HepG2 (cell line): ENCODE data around the gene BRI3BP. TPM values are rescaled to one million over a fixed set of nuclear protein-coding genes. Genes with fewer than 3 reads are reported as not detected.

ENCODE experiments used
- ATAC-seq: fragments of 200-7000 bp; cut with Tn5 transposase; 3 replicates; pipeline ENCODE4 v1.9.1; 2020; ENCODE audit warnings: mild to moderate bottlenecking, moderate library complexity
- BruUV-seq: library from RNA; stranded (reverse); fragments of 400-500 nt; replicated peaks from 2 replicates; lab custom pipeline; 2021; lab: Mats Ljungman, UMichigan
- CTCF ChIA-PET: fragments of 300-600 bp; formaldehyde crosslinking; extraction: SDS; loops from one replicate; lab custom pipeline; 2021; ENCODE audit warnings: low total read pairs, inconsistent platforms, low intra/inter-chr PET ratio; lab: Yijun Ruan, JAX
- POLR2A ChIA-PET: fragments of 350-600 bp; sonication (Branson Sonifier 250); formaldehyde crosslinking; loops from one replicate; lab custom pipeline; 2020; ENCODE audit warnings: antibody characterized with exemption, inconsistent platforms; lab: Yijun Ruan, JAX
- DNase-seq: peaks from one replicate; pipeline ENCODE4 v3.0.0-alpha.2; 2015; ENCODE audit warnings: low spot score
- FAIRE-seq: peaks from 3 replicates; lab custom pipeline; 2011; peaks lifted over from hg19 to GRCh38; lab: Jason Lieb, UNC
- H2AFZ ChIP-seq: one replicate; pipeline ENCODE4 v1.6.1; 2011; ENCODE audit warnings: low read length, inconsistent platforms
- H3K27ac ChIP-seq: fragments of 300-600 bp; 3 replicates; pipeline ENCODE4 v1.8.0; 2011; ENCODE audit warnings: mixed run types, mild to moderate bottlenecking, mixed read lengths, low read length, inconsistent platforms; ENCODE audit not compliant: insufficient read depth; ENCODE audit errors: extremely low read length
- H3K27me3 ChIP-seq, 2 experiments: fragments of 200-600 bp in 1 of 2; 2 replicates in 1 of 2; 3 replicates in 1 of 2; pipeline versions ENCODE4 v1.6.0 to v1.8.0; 2011; ENCODE audit warnings: low read length in 2 of 2, mild to moderate bottlenecking in 2 of 2, moderate library complexity in 2 of 2, inconsistent platforms in 1 of 2; ENCODE audit not compliant: insufficient read depth in 2 of 2, control insufficient read depth in 1 of 2
- H3K36me3 ChIP-seq, 2 experiments: fragments of 200-600 bp in 1 of 2; replicated peaks in 1 of 2; 2 replicates in 1 of 2; 3 replicates in 1 of 2; pipeline versions ENCODE4 v1.5.1 to v1.8.0; 2011; ENCODE audit warnings: low read length in 2 of 2, inconsistent platforms in 1 of 2; ENCODE audit not compliant: insufficient read depth in 2 of 2, control insufficient read depth in 1 of 2
- H3K4me1 ChIP-seq: 2 replicates; pipeline ENCODE4 v1.5.1; 2012; ENCODE audit warnings: low read length, inconsistent platforms; ENCODE audit not compliant: insufficient read depth
- H3K4me2 ChIP-seq: 2 replicates; pipeline ENCODE4 v1.6.0; 2011; ENCODE audit warnings: low read depth, low read length, inconsistent platforms
- H3K4me3 ChIP-seq, 3 experiments: fragments of 200-600 bp in 1 of 3; sonication (generic), shearing (Covaris generic) in 1 of 3; replicated peaks in 1 of 3; 2 replicates each; pipeline ENCODE4 v1.5.1; 2011 to 2016; ENCODE audit warnings: low read length in 3 of 3, inconsistent platforms in 2 of 3, low read depth in 2 of 3, mild to moderate bottlenecking in 2 of 3, control low read depth in 1 of 3, mixed read lengths in 1 of 3; ENCODE audit not compliant: insufficient read depth in 1 of 3
- H3K79me2 ChIP-seq: one replicate; pipeline ENCODE4 v1.6.1; 2011; ENCODE audit warnings: low read length, inconsistent platforms; ENCODE audit not compliant: insufficient read depth
- H3K9ac ChIP-seq: 2 replicates; pipeline ENCODE4 v1.6.0; 2011; ENCODE audit warnings: mild to moderate bottlenecking, low read depth, low read length, inconsistent platforms; ENCODE audit not compliant: insufficient read depth
- H3K9me3 ChIP-seq: 2 replicates; pipeline ENCODE4 v1.5.1; 2012; ENCODE audit warnings: mild to moderate bottlenecking, low read length
- H4K20me1 ChIP-seq: 2 replicates; pipeline ENCODE4 v1.6.0; 2011; ENCODE audit warnings: inconsistent platforms, mild to moderate bottlenecking, low read length, moderate library complexity; ENCODE audit not compliant: insufficient read depth
- AGO2 ChIP-seq: fragments of 200-400 bp; formaldehyde crosslinking; optimal IDR thresholded peaks from 2 replicates; pipeline ENCODE3; 2017; ENCODE audit warnings: mild to moderate bottlenecking, low read depth, low read length, moderate library complexity
- CENPX ChIP-seq: sonication (generic); formaldehyde crosslinking; IDR thresholded peaks from 2 replicates; pipeline ENCODE4 v1.9.0; 2021; ENCODE audit warnings: mild to moderate bottlenecking, missing genetic modification reagents, moderate library complexity
- FOXP4 ChIP-seq: sonication (generic); formaldehyde crosslinking; IDR thresholded peaks from 2 replicates; pipeline ENCODE4 v1.4.0; 2020; ENCODE audit warnings: missing genetic modification reagents
- KMT2A ChIP-seq: sonication (generic); formaldehyde crosslinking; IDR thresholded peaks from 2 replicates; pipeline ENCODE4 v1.4.0; 2020; ENCODE audit warnings: missing genetic modification reagents
- NFE2 ChIP-seq: sonication (generic); formaldehyde crosslinking; IDR thresholded peaks from 2 replicates; pipeline ENCODE4 v1.4.0; 2020; ENCODE audit warnings: missing genetic modification reagents
- PAWR ChIP-seq: sonication (generic); formaldehyde crosslinking; IDR thresholded peaks from 2 replicates; pipeline ENCODE4 v1.4.0; 2020; ENCODE audit warnings: missing genetic modification reagents, mild to moderate bottlenecking, borderline replicate concordance
- ZBTB39 ChIP-seq: sonication (generic); formaldehyde crosslinking; IDR thresholded peaks from 2 replicates; pipeline ENCODE4 v1.5.0; 2020; ENCODE audit warnings: missing genetic modification reagents
- ZNF317 ChIP-seq: sonication (generic); formaldehyde crosslinking; IDR thresholded peaks from 2 replicates; pipeline ENCODE4 v1.5.0; 2020; ENCODE audit warnings: mild to moderate bottlenecking, missing genetic modification reagents
- WGBS: methylation state at CpG from one replicate; pipeline ENCODE4 v1.1.6; 2017; ENCODE audit warnings: low lambda C conversion rate; 5-methylcytosine and 5-hydroxymethylcytosine counted together
- in situ Hi-C: cut with HindIII; loops from 2 replicates; pipeline ENCODE4 v1.10.0; 2017; ENCODE audit warnings: low pct_unique_long_range_greater_than_20kb; ENCODE audit not compliant: extremely low pct_ligation_motif_present
- intact Hi-C: fragments of 100-400 bp; cut with micrococcal nuclease; formaldehyde crosslinking; loops from one replicate; pipeline ENCODE4 v1.10.0; 2022; ENCODE audit not compliant: unreplicated experiment
- polyA plus RNA-seq, 8 experiments: library from polyadenylated mRNA; depleted of rRNA in 3 of 8; stranded (reverse) in 7 of 8; unstranded in 1 of 8; fragments of >200 nt; fragmentation: Illumina TruSeq in 4 of 8; extraction: Trizol in 4 of 8; gene quantifications; 2 replicates each; pipeline versions ENCODE4 v1.2.1 to v1.2.3, GENCODE V29; 2011 to 2016; ENCODE audit warnings: low read depth in 4 of 8, missing spikeins in 1 of 8, mixed read lengths in 1 of 8; ENCODE audit not compliant: insufficient read depth in 1 of 8
- total RNA-seq, 5 experiments: library from RNA; depleted of rRNA; stranded (reverse); fragments of >200 nt; fragmentation: Illumina TruSeq; extraction: Trizol; gene quantifications; 2 replicates each; pipeline ENCODE4 v1.2.3, GENCODE V29; 2016; ENCODE audit warnings: low read depth in 1 of 5

Gene BRI3BP
- total and polyA plus RNA-seq, 2 of the 13 experiments (the other 11 are each of a cell fraction or from before 2014, with no cell fraction given): 7.5 to 21.1 TPM

DNA sequence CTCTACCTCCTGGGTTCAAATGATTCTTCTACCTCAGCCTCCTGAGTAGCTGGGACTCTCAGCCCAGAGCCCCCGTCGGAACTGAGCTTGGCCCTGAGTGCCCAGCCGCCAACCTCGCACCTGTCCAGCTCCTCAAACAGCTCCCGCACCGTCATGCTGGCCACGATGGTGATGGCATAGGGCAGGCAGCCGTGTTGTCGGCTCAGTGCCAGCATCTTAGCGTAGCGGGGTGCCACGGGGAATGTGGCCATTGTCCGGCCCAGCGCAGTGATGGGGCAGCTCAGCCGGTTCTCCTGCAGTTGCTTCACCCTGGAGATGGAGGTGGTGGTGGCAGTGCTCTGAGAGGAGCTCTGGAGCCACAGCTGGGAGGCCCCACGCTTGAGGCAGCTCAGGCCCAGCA is 36.9 kb upstream of the BRI3BP start:
- peaks cover 15 to 65% of the 10 kb centered on the region in 2 experiments; a peak in 4 of 5 replicates for H3K36me3 ChIP-seq
- CTCF ChIA-PET: no interaction called here
- no peaks in the 10 kb centered on the region for H3K4me1 ChIP-seq
- intact Hi-C loops: no loop called here
- H3K4me2 ChIP-seq: no peak overlapping the region
- FAIRE-seq (no peak), ATAC-seq (no peak), DNase-seq (no peak)
- no peak overlapping the region for H3K4me3 ChIP-seq
- WGBS: 98% methylated on average over 11 of the region's 16 CpGs
- in situ Hi-C loops: no loop called here
- no TSS peak for BruUV-seq
- no peaks in the 10 kb centered on the region for H3K79me2 ChIP-seq
- no peaks in the 10 kb centered on the region for H3K27me3 ChIP-seq
- H3K9me3 ChIP-seq: no peaks in the 10 kb centered on the region
- H3K9ac ChIP-seq: no peak overlapping the region
- no peak overlapping the region for H2AFZ ChIP-seq
- POLR2A ChIA-PET: interaction anchor here (1.3 kb wide), 1 partner anchor 16 kb away, joined by 4 read pairs; no protein-coding TSS in a partner anchor
- H4K20me1 ChIP-seq: no peaks in the 10 kb centered on the region
- H3K27ac ChIP-seq: no peak overlapping the region
- no peak for TF ChIP-seq KMT2A (CRISPR knock-in tag)
- TF ChIP-seq PAWR (CRISPR knock-in tag): no peak
- peak; percentile 32 for TF ChIP-seq AGO2
- TF ChIP-seq ZNF317 (CRISPR knock-in tag): no peak
- no peak for TF ChIP-seq ZBTB39
- no peak for TF ChIP-seq NFE2 (CRISPR knock-in tag)
- TF ChIP-seq CENPX (CRISPR knock-in tag): no peak

DNA sequence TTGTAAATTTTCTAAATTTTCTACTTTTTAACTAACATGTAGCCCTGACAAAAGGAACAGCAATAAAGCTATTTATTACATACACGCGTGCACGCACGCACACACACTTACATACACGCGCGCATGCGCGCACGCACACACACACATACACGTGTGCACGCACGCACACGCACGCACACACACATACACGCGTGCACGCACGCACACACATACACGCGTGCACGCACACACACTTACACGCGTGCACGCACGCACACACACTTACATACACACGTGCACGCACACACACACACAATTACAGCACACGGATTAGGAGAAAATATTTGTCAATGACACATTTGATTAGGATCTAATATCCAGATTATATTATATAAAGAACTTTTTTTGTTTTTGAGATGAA is 32.4 kb upstream of the BRI3BP start:
- no peaks in the 10 kb centered on the region for H3K27me3 ChIP-seq
- no peaks in the 10 kb centered on the region for H4K20me1 ChIP-seq
- no peaks in the 10 kb centered on the region for H3K79me2 ChIP-seq
- POLR2A ChIA-PET: no interaction called here
- H3K4me1 ChIP-seq: no peaks in the 10 kb centered on the region
- peak; percentile 41 for TF ChIP-seq AGO2
- no peak for TF ChIP-seq FOXP4
- ATAC-seq (no peak), FAIRE-seq (no peak), DNase-seq (no peak)
- no peak overlapping the region for H3K9ac ChIP-seq
- in situ Hi-C loops (no loop called here), intact Hi-C loops (no loop called here)
- CTCF ChIA-PET: no interaction called here
- H3K9me3 ChIP-seq: no peaks in the 10 kb centered on the region
- H2AFZ ChIP-seq: no peak overlapping the region
- H3K4me3 ChIP-seq: no peak overlapping the region
- BruUV-seq: no TSS peak
- no peak overlapping the region for H3K4me2 ChIP-seq
- H3K27ac ChIP-seq: no peak overlapping the region
- whole genome bisulfite sequencing: 86% methylated on average over 29 of the region's 29 CpGs
- H3K36me3 ChIP-seq: peaks cover 31 to 62% of the 10 kb centered on the region in 2 experiments; a peak in 4 of 5 replicates
